AG08395 (cell line): ENCODE data around the gene SOHLH1.
"Not testable (repeated sequence)": the region's sequence is repeated elsewhere in the genome, so short reads cannot be mapped to it uniquely, and the experiment has no call there.

Experiments
- DNase-seq: peaks from one replicate; pipeline ENCODE4 v3.0.0; 2012; ENCODE audit warnings: mixed read lengths, low spot score

SOHLH1 gene

DNA sequence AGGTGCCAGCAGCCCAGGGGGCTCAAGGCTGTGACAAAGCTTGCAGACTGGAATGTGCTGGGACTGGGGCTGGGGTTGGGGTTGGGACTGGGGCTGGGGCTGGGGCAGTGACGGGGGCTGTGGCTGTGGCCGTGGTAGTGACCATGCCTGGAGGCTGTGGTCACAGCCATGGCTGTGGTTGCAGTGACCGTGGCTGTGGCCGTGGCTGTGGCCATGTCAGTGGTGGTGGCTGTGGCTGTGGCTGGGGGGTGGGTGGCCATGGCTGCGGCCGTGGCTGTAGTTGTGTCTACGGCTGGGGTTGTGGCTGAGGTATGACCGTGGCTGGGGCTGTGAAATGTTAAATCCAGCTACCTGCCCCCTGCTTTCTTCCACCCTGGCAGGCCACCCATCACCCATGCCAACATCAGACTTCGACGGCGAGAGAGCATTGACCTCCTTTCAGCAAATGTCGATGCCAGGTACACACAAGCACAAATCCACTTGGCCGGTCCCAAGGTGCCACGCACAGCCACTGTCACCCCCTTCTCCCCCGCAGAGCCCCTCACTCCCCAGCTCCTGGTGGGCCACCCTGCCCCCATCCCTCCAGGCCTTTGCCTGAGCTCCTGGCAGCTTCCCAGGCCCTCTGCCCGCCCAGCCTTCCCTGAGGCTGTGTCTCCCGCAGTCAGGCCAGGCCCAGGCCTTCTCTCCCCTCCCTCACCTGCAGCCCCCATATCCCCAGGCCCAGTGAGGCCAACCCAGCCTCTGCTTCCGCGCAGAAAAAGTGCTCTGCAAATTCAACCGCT, 20.9 kb downstream of the SOHLH1 start:
- no peak for DNase-seq

DNA sequence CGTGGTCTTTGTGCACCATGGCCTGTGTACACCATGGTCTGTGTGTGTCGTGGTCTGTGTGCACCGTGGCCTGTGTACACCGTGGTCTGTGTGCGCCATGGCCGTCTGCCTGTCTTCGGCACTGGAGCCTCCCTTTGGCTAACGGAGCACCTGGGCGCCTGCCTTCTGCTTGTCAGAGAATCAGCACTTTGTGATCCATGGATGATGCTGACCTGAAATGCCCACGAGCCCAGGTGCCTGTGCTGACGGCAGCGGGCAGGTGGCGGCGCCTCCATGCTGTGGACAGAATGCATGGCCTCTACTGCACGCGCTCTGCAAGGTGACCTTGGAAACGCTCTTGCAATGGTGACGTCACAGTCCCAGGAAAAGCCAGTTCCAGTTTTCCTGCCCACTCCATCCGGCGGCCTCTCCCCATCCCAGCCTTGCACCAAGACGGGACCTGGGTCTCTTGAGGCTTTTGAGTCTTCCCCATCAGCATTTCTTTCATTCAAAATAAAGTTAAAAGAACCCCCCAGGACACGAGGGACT, 21.6 kb downstream of the SOHLH1 start:
- DNase-seq = no peak

DNA sequence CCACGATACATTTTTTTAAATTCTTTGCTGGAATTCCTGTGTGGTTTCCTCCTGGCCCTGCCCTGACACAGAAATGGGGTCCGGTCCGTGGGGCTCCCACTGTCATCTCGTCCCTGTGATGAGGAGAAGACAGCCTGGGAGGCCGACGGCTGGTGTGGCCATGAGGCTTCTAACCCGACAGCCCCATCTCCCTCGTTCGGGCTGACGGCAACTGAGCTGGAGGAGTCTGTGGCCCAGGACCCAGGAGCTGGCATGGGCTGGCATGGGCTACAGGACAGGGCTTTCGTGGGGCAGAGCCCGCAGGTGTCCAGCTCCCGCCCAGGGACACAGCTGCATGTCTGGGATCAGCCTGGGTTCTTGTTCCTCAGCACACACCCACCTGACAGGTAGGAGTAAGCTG, 22.4 kb downstream of the SOHLH1 start:
- no peak for DNase-seq

DNA sequence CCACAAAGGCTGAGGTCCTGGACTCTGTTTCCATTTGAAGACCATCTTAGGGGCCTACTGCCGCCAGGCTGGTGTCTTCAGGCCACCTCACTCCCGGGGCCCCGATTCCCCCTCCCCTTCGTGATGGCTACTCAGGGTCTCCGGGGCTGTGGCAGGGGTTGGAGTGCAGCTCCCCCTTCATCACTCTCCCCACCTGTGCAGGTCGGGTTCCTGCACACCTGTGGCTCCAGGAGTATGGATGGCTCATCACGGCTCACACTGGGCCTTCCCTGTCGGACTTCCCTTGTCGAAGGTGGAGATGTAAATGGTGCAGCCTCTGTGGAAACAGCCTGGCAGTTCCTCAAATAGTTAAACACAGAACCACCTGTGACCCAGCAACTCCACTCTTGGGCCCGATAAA, 24.3 kb downstream of the SOHLH1 start:
- DNase-seq = no peak

DNA sequence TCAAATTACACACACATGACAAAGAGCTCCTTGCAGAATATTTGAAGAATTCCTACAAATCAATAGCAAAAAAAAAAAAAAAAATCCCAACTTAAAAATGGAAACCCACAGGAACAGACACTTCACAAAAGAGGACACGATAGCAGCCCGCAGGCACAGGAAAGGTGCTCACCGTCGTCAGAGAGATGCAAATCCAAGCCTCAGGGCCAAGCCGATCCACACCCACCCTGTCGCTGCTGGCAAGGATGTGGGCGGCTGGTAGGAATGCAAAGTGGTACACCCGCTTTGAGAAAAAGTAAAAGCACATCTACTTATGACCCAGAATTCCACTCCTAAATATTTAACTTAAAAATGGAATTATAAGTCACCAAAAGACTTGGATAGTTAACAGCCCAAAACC, 25.3 kb downstream of the SOHLH1 start:
- no peak for DNase-seq

DNA sequence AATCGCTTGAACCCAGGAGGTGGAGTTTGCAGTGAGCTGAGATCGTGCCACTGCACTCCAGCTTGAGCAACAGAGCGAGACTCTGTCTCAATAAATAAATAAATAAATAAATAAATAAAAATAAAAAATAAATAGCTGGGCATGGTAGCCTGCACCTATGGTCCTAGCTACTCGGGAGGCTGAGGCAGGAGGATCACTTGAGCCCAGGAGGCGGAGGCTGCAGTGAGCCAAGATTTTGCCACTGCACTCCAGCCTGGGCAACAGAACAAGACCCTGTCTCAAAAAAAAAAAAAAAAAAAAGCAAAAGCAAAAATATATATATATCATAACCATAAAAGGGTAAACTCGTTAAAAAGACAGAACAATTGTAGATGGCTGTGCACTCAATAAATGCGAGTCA, 26.5 kb downstream of the SOHLH1 start:
- DNase-seq = not testable (repeated sequence)

DNA sequence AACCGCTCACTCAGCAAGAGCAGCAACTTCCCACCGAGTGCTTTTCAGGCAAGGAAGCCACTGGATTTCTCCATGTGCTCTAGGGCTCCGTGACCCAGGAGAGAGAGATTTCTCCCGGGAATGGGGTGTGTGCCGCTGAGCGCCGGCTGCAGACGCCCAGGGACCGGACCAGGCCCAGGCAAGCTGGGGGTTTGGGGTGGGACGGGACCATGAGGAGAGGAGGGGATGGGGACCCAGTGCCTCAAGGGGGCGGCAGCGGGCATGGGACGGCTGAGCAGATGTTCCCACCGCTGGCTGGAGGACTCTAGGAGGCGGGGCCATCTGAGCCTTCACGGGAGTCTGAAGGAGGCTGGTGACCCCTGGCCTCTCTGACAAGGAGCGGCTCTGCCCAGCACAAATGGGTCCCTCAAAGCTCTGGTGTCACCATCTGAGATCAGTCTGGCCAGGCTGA, 27.7 kb downstream of the SOHLH1 start:
- DNase-seq = no peak

DNA sequence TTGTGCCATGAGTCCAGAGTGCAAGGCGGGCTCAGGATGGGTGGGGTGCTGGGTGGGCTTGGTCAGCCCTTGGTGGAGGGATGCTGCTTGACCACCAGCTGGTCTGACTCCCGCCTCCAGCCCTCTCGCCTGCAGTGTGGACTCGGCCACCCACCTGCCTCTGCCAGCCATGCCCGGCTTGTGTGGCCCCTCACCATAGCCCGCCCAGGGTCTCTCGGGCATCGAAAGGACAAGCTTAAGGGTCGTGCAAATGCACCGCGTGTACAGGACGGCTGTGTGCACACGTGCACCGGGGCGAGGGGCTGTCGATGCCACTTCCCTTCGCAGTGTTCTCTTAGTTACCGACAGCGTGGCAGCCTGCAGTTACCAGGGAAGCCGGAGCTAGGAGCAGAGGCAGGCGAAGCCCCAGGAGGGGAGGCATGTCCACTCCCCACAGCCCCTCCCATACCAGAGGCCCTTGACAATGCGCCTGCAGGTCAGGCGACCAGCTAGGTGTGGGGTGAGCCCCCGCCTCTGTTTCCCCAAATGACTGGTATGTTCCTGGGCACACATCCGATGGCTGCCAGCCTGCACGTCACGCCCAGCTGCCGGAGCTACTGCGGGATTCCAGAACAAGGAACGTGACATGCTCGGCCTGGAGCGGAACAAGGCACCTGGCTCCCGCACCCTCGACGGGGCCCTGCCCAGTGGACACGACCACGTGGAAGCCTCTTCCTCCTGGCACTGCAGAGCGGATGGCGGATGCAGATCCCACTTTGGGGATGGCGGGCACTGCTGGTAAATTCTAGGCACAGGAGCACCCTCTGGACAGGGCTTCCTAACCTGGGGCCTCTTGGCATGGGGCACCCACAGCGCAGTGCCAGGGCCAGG, 28.3 kb downstream of the SOHLH1 start:
- no peak for DNase-seq

DNA sequence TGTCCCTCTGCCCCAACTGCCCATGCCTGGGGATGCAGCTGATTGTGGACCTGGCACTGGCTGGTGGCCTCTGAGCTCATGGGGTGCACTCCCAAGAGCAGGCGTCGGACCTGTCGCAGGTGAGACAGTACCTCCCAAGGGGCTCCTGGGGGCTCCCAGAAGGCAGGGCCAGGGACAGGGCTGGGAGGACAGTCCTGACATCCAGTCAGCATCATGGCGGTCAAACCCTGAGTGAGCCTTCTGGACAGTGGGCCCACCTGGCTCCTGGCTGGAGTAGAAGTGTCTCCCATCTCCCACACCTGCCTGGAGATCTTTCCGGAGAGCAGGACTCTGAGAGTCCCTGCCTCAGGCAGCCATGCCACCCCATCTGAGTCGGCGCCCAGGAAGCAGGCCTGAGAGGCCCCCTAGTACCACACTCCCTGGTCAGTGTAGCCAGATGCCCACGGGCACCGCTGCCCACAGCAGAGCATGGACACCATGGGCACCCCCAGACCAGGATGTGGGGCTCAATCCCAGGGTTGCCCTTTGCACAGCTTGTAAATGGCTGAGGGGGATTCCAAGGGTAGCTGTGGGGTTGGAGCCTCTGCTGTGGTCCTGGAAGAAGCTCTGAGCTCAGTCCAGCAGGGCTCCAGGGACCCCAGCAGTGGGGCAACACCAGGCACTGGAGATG, 29.5 kb downstream of the SOHLH1 start:
- DNase-seq = no peak

DNA sequence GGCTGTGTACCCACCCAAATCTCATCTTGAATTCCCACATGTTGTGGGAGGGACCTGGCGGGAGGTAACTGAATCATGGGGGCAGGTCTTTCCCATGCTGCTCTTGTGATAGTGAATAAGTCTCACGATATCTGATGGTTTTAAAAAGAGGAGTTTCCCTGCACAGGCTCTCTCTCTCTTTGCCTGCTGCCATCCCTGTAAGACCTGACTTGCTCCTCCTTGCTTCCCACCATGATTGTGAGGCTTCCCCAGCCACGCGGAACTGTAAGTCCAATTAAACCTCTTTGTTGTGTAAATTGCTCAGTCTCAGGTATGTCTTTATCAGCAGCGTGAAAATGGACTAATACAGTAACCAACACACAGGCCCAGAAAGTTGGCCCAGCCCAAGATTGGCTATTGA, 30.3 kb downstream of the SOHLH1 start:
- DNase-seq = not testable (repeated sequence)

DNA sequence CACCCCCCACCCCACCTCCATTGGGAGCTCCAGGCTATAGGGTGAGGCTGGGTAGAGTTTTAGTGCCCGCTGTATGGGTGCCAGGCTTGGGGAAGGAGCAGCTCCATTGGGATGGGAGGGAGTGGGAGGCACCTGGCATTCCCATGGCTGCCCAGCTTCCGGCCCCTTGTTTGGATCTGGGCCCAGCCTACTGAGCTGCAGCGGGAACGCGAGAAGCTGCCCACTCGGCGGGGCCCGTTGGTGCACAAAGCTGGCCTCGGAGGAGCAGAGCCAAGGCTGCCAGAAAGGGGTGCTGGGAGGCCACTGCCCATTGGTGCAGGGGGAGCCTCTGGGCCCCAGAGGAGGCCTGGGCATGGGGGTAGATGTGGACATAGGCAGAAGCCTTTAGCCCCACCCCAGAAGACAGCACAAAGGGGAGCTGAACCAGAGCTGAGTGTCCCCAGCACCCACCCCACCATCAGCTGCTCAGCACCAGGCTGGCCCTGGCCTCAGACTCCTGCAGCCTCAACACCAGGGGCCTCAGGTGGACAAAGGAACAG, 31.7 kb downstream of the SOHLH1 start:
- DNase-seq = no peak

DNA sequence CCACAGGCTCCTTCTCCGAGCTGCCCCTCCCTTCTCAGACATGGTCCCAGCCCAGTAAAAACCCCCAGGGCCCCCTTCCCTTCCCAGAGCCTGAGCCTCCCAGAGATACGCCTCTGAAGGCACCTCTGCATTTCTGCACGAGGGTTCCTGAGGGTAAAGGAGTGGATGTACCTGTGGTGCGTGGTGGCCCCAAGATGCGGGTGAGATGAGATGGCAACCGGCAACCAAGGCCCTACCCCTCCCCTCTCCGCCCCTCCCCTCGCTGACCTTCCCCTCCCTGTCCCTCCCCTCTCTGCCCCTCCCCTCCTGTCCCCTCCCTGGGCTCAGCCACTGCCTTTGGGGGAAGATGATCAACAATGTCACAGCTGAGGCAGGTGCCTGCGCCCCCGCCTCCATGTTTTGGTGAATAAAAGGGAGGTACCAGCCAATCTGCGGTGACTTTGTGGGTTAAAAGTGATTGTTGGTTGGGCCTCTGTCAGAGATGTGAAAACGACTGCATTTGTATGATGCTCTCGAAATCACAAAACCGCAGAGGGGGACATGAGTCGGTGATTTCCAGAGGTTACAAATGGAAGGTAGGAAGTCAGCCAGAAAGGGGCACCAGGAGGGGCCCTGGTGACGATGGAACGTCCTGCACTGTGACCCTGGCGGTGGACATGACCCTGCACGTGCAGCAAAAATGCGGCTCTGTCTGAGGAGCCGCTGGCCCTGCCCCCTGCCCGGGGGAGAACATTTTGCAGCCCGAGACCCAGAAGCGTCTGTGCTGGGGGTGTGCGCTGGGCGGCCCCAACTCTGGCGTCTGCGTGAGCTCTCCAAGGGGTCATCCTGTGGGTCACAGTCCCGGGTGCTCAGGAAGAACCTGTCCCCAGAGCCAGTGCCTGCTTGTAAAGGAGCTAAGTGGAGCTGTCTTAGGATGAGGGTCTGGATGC, 32.5 kb downstream of the SOHLH1 start:
- DNase-seq = no peak

DNA sequence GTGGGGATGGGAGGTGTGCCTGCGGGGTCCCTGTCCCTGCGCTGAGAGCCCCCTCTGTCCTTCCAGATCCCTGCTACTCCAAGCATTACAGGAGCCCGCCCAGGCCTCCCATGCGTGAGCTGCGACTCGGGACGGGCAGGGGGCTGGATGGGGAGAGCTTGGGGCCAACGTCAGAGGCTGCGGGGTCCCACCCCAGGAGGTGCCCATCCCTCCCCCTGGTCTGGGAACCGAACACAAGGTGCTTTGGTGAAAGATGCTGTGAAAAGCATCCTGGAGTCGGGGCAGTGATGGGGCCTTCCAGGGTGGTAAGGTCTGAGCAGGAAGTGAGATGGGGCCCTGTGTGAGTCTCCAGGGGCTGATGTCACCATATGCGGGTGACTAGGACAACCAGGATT, 33.5 kb downstream of the SOHLH1 start:
- no peak for DNase-seq

DNA sequence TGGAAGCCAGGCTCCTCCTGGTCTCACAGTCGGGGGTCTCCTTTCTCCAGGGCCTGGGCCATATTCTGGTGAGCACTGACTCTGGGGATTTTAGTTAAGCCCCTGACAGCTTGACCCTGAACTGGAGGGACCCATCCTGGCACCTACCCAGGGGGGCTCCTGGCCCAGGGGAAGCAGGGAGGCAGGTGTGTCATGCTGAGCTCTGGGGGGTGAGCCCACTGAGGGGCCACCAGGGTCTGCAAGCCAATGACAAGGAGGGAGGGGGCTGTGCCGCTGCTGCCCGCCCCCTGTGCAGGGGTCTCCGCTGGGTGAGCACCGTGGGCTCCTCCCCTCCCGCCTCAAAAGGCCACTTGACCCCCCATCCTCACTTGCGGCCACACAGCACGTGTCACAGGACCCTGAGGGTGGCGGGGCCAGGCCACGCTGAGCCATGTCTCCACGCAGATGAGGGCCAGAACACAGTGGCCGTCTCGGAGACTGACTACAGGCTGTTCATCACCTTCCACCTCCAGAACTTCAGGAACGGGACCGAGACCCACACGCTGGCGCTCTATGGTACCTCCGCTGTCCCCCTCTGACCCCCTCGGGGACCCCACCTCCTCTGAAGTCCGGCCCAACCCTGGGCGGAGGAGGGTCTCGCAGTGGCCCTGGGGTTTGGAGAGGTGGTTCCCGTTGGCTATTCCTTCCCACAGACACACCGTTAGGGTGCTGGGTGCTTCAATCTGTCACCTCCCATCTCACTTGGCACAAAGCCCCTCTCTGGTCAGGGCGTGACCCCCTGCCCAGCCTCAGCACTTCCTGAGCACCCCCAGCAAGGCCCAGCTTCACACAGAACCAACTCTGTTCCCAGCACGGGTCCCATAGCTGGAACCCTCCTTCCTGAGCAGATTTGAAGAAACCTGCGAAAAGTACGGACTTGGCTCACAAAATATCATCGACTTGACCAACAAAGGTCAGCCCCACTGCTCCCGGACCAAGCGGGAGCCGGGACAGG, 34.2 kb downstream of the SOHLH1 start:
- no peak for DNase-seq

DNA sequence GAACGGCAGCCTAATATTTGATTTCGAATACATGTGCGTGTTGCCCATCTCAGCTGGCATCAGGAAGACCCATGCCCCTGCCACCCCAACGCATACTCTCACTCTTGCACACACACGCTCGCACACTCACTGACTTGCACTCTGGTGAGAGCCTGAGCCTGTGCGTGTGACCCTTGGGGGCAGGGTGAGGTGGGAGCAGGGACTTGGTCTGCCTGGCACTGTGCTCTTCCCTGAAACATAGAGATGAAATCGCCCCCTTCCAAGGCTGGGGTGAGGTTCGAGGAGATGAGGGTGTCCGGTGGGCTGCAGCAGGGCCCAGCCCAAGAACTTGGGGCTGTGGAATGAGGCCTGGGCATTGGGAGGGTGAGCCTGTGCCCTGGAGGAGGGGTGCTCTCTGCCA, 35.0 kb downstream of the SOHLH1 start:
- DNase-seq = no peak

DNA sequence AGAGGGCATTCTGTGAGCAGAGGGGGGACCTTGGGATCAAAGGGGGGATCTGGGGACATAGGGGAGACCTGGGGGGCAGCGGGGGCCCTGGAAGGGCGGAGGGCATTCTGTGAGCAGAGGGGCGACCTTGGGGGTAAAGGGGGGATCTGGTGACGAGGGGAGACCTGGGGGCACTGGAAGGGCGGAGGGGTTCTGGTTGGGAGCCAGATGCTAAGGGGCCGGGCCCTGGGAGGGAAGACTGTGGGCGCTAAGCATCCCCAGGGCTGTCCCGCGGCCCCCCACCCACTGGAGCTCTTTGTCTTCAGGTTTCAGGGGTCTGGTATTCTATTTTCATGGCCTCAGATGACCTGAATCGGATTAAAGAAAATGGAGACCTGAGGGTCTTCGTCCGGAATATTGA, 35.4 kb downstream of the SOHLH1 start:
- no peak for DNase-seq

DNA sequence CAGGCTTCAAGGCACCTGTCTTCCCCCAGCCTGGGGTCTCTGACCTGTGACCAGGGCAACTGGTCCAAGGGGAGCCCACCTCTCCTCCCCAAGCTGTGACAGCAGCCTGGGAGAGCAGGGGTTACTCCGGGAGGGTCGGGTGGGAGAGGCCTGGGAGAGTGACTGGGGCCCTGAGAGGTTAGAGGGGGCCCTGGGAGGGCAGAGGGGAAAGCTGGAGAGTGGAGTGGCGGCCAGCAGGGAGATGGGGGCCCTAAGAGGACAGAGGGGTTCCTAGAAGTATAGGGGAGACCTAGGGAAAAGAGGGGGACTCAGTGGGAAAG, 35.9 kb downstream of the SOHLH1 start:
- no peak for DNase-seq

DNA sequence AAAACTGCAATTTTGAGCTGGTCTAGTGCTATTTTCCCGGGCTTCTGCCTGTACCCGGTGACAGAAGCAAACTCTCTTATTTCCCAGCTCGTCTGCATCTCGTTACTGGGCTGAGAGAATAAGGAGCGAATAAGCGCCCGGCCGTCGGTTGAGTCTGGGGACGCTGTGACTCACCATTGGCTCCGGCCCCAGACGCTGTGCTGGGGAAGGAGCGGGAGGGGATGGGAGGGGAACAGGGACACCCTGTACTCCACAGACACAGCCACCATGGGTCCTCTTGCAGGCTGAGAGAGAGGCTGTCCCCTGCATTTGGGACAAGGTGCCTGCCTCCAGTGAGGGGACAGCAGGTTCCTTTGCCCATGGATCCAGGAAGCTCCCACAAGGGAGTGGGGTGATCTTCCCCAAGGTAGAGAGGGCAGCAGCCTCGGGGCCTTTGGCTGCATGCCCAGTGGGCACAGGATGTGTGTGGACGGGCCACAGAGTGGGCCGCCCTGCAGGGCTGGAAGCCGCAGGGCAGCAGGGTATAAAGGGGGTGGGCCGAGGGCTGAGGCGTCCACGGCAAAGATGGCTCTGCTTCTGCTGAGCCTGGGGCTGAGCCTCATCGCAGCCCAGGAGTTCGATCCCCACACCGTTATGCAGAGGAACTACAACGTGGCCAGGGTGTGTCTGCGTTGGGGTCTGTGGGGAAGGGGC, 36.4 kb downstream of the SOHLH1 start, which contains the start of gene LCN9:
Gene LCN9 (plus strand): TSS at position 552 of the 693 bp plus-strand sequence. CDS start 13 bp downstream, at position 565.
- no peak for DNase-seq
